CD14-positive monocyte (primary cell): Measurements from ENCODE around the gene CD81. TPM values are rescaled to one million over a fixed set of nuclear protein-coding genes. Genes with fewer than 3 reads are reported as not detected.

Experiments
- DNase-seq, 3 donors: peaks; one replicate each; pipeline ENCODE4 v3.0.0-alpha.2; 2011 to 2022
- H2AFZ ChIP-seq: 2 replicates; pipeline ENCODE4 v1.6.0; 2012; ENCODE audit warnings: mild to moderate bottlenecking, low read depth, low read length, inconsistent platforms; ENCODE audit not compliant: insufficient read depth, poor library complexity, severe bottlenecking
- H3K27ac ChIP-seq, 2 donors: 1 replicate in 1 of 2; 2 replicates in 1 of 2; pipeline ENCODE4 v1.5.1; 2012 to 2013; ENCODE audit warnings: low read length in 2 of 2, control low read depth in 1 of 2, inconsistent platforms in 1 of 2, low read depth in 1 of 2, mild to moderate bottlenecking in 1 of 2
- H3K27me3 ChIP-seq, 2 donors: one replicate each; pipeline versions ENCODE4 v1.6.0 to v1.6.1; 2011 to 2013; ENCODE audit warnings: low read length in 2 of 2; ENCODE audit not compliant: control insufficient read depth in 2 of 2, insufficient read depth in 2 of 2
- H3K36me3 ChIP-seq, 2 donors: replicated peaks in 1 of 2; 1 replicate in 1 of 2; 2 replicates in 1 of 2; pipeline versions ENCODE4 v1.5.1 to v1.6.1; 2012 to 2013; ENCODE audit warnings: low read length in 2 of 2, control low read depth in 1 of 2, inconsistent platforms in 1 of 2, mild to moderate bottlenecking in 1 of 2; ENCODE audit not compliant: insufficient read depth in 2 of 2, control insufficient read depth in 1 of 2
- H3K4me1 ChIP-seq, 2 donors: 1 replicate in 1 of 2; 2 replicates in 1 of 2; pipeline versions ENCODE4 v1.5.1 to v1.6.1; 2012 to 2013; ENCODE audit warnings: low read length in 2 of 2, control low read depth in 1 of 2, inconsistent platforms in 1 of 2, mild to moderate bottlenecking in 1 of 2, moderate library complexity in 1 of 2; ENCODE audit not compliant: insufficient read depth in 2 of 2, control insufficient read depth in 1 of 2
- H3K4me2 ChIP-seq: replicated peaks from 2 replicates; pipeline ENCODE3; 2012; ENCODE audit warnings: low read length, moderate library complexity, mild to moderate bottlenecking; ENCODE audit not compliant: poor library complexity, severe bottlenecking; ENCODE audit errors: extremely low read depth
- H3K4me3 ChIP-seq, 3 experiments: fragments of 200-600 bp in 1 of 3; sonication (generic) in 1 of 3; replicated peaks in 1 of 3; 1 replicate in 2 of 3; 2 replicates in 1 of 3; pipeline ENCODE4 v1.5.1; 2011 to 2013; ENCODE audit warnings: low read length in 3 of 3, mild to moderate bottlenecking in 3 of 3, control low read depth in 2 of 3, low read depth in 2 of 3, inconsistent platforms in 1 of 3, moderate library complexity in 1 of 3
- H3K79me2 ChIP-seq: 2 replicates; pipeline ENCODE4 v1.6.0; 2012; ENCODE audit warnings: mild to moderate bottlenecking, control low read depth, inconsistent platforms, low read length, moderate library complexity; ENCODE audit not compliant: insufficient read depth
- H3K9ac ChIP-seq: 2 replicates; pipeline ENCODE4 v1.6.0; 2017; ENCODE audit warnings: low read length, mild to moderate bottlenecking; ENCODE audit not compliant: insufficient read depth, poor library complexity, severe bottlenecking
- H3K9me3 ChIP-seq, 2 donors: replicated peaks in 1 of 2; 1 replicate in 1 of 2; 2 replicates in 1 of 2; pipeline versions ENCODE4 v1.5.1 to v1.6.1; 2012 to 2013; ENCODE audit warnings: low read length in 2 of 2, control low read depth in 1 of 2; ENCODE audit not compliant: control insufficient read depth in 1 of 2, insufficient read depth in 1 of 2
- H4K20me1 ChIP-seq: 2 replicates; pipeline ENCODE4 v1.6.0; 2012; ENCODE audit warnings: mild to moderate bottlenecking, low read length, control low read depth, moderate library complexity; ENCODE audit not compliant: insufficient read depth
- H3K27ac Mint-ChIP-seq, 7 donors: one replicate each; pipeline ENCODE4 v1.8.0; 2020; ENCODE audit warnings: mild to moderate bottlenecking in 7 of 7, mixed read lengths in 7 of 7, moderate library complexity in 6 of 7, inconsistent platforms in 2 of 7
- H3K27me3 Mint-ChIP-seq, 3 donors: one replicate each; pipeline ENCODE4 v1.8.0; 2021 to 2022; ENCODE audit warnings: low read depth in 3 of 3, mild to moderate bottlenecking in 3 of 3, mixed read lengths in 3 of 3, moderate library complexity in 3 of 3, inconsistent platforms in 1 of 3
- H3K36me3 Mint-ChIP-seq, 2 donors: one replicate each; pipeline ENCODE4 v1.8.0; 2020; ENCODE audit warnings: mixed read lengths in 2 of 2, inconsistent platforms in 1 of 2, mild to moderate bottlenecking in 1 of 2
- H3K4me1 Mint-ChIP-seq: one replicate; pipeline ENCODE4 v1.8.0; 2020; ENCODE audit warnings: mild to moderate bottlenecking, mixed read lengths
- H3K4me3 Mint-ChIP-seq, 2 donors: one replicate each; pipeline ENCODE4 v1.8.0; 2020; ENCODE audit warnings: mild to moderate bottlenecking in 2 of 2, mixed read lengths in 2 of 2, moderate library complexity in 1 of 2
- H3K9me3 Mint-ChIP-seq, 7 donors: one replicate each; pipeline ENCODE4 v1.8.0; 2020 to 2022; ENCODE audit warnings: mixed read lengths in 7 of 7, mild to moderate bottlenecking in 6 of 7, moderate library complexity in 6 of 7, inconsistent platforms in 2 of 7
- CTCF ChIP-seq: fragments of 200-600 bp; IDR thresholded peaks from one replicate; pipeline ENCODE4 v1.8.0; 2022; ENCODE audit warnings: antibody characterized with exemption, mild to moderate bottlenecking
- WGBS: methylation state at CpG from one replicate; pipeline ENCODE4 v1.1.5; 2013; ENCODE audit warnings: missing lambda C conversion rate; ENCODE audit not compliant: insufficient coverage; 5-methylcytosine and 5-hydroxymethylcytosine counted together
- intact Hi-C, 2 donors: fragments of 100-400 bp; cut with micrococcal nuclease; formaldehyde crosslinking; loops; one replicate each; pipeline versions ENCODE4 v1.15.0 to v1.15.1; 2023
- polyA plus RNA-seq, 3 donors: library from polyadenylated mRNA; depleted of rRNA in 1 of 3; unstranded in 2 of 3; stranded (reverse) in 1 of 3; fragments of 300-500 nt in 2 of 3; fragments of >200 nt in 1 of 3; fragmentation: Illumina TruSeq in 2 of 3; gene quantifications; 1 replicate in 2 of 3; 2 replicates in 1 of 3; pipeline ENCODE4 v1.2.3, GENCODE V29; 2012 to 2021

The CD81 gene
- polyA plus RNA-seq, 3 donors: 3.2 to 74.9 (median 12.3) TPM

- Mint-ChIP-seq H3K27ac (peak overlapping the region in 1 of 7 donors; percentile 26), H3K27me3 (peaks cover 0 to 2% (median 0%) of the 10 kb centered on the region in 3 donors), H3K4me1 (peaks cover 12% of the 10 kb centered on the region), H3K9me3 (no peaks in the 10 kb centered on the region), H3K4me3 (no peak overlapping the region), H3K36me3 (peaks cover under 1 to 6% of the 10 kb centered on the region in 2 donors)
- intact Hi-C loops: no loop called here
- no peak for TF ChIP-seq CTCF
- Histone ChIP-seq H3K36me3 (no peaks in the 10 kb centered on the region), H4K20me1 (peaks cover 47% of the 10 kb centered on the region), H3K4me3 (no peak overlapping the region), H3K27me3 (no peaks in the 10 kb centered on the region), H3K4me2 (no peak overlapping the region), H3K9me3 (no peaks in the 10 kb centered on the region), H3K9ac (no peak overlapping the region), H3K4me1 (no peaks in the 10 kb centered on the region), H3K27ac (no peak overlapping the region), H2AFZ (no peak overlapping the region), H3K79me2 (peaks cover 17% of the 10 kb centered on the region)
- 84% methylated on average over 8 of the region's 8 CpGs for WGBS
- no peak for DNase-seq
Observed at GRCh38 chr11:2390725-2391151, 13.6 kb downstream of the CD81 start.

- Histone ChIP-seq H3K27ac (no peak overlapping the region), H2AFZ (no peak overlapping the region), H4K20me1 (peaks cover 40% of the 10 kb centered on the region), H3K9me3 (no peaks in the 10 kb centered on the region), H3K9ac (no peak overlapping the region), H3K4me2 (no peak overlapping the region), H3K36me3 (peaks cover 0 to 4% of the 10 kb centered on the region in 2 donors), H3K4me3 (no peak overlapping the region), H3K4me1 (no peaks in the 10 kb centered on the region), H3K27me3 (no peaks in the 10 kb centered on the region), H3K79me2 (peaks cover 17% of the 10 kb centered on the region)
- no peaks in the 10 kb centered on the region for H3K9me3 Mint-ChIP-seq
- no peak for DNase-seq
- WGBS: 98% methylated on average over 19 of the region's 20 CpGs
- no peak for TF ChIP-seq CTCF
- intact Hi-C loops: no loop called here
- H3K4me3 Mint-ChIP-seq: no peak overlapping the region
- H3K36me3 Mint-ChIP-seq: peaks cover 0 to 6% of the 10 kb centered on the region in 2 donors
- peaks cover 9% of the 10 kb centered on the region for H3K4me1 Mint-ChIP-seq
- H3K27ac Mint-ChIP-seq: no peak overlapping the region
- H3K27me3 Mint-ChIP-seq: no peaks in the 10 kb centered on the region
Observed at GRCh38 chr11:2391181-2391975, 14.3 kb downstream of the CD81 start.
